Measurements from ENCODE around the gene AQP12A.

AQP12A gene

GRCh38 chr2:240701091-240701735 is 9.5 kb downstream of the AQP12A start:
- DNase-seq (ENCODE audit: low read depth) = no peak
- no peak overlapping the region for H3K4me3 ChIP-seq (ENCODE audit: low read depth, low read length)
- TF ChIP-seq, protein P1, sequence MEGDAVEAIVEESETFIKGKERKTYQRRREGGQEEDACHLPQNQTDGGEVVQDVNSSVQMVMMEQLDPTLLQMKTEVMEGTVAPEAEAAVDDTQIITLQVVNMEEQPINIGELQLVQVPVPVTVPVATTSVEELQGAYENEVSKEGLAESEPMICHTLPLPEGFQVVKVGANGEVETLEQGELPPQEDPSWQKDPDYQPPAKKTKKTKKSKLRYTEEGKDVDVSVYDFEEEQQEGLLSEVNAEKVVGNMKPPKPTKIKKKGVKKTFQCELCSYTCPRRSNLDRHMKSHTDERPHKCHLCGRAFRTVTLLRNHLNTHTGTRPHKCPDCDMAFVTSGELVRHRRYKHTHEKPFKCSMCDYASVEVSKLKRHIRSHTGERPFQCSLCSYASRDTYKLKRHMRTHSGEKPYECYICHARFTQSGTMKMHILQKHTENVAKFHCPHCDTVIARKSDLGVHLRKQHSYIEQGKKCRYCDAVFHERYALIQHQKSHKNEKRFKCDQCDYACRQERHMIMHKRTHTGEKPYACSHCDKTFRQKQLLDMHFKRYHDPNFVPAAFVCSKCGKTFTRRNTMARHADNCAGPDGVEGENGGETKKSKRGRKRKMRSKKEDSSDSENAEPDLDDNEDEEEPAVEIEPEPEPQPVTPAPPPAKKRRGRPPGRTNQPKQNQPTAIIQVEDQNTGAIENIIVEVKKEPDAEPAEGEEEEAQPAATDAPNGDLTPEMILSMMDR (conservative IDR thresholded peaks at IDR 0.05; ENCODE audit: low read depth, low read length) = no peak

DNA sequence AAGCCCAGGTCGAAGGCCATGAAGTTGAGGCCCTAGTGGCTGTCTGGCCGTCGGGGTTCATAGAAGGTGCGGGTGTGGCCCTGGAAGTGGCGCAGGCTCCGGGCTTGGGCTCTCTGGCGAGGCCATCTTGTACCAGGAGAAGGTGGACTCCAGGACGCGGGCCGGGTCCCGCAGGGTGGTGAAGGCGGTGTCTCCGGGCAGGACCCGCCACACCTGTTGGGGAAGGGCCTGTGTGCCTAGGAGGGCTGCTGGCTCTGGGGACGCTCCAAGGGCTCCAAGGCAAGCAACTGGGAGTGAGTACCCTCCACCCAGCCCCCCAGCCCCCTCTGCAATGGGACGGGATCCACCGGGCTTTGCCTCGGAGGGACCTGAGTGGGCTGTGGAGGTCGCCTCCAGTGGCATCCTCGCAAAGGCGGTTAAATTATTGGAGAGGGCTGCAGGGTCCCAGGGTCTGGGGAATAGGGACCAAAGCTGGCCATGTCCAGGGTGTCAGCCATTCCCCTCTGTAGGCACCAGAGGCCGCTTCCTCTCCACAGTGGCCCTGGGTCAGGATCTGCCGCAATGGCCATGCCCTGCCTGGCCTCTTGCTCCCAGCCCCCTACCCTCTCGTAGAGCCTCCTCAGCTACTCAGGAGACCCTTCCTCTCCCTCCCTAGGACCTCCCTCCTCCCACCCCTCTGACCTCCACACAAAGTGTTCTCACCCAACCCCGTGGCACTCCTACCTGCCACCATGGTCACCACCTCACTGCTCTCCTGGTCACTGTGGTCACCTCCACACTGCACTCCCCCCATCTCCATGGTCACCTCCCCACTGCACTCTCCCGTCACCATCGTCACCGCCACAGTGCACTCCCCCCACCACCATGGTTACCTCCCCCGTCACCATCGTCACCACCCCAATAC is 10.3 kb downstream of the AQP12A start:
- TF ChIP-seq, protein P1 (conservative IDR thresholded peaks at IDR 0.05; ENCODE audit: low read depth, low read length) = no peak
- H3K4me3 ChIP-seq (ENCODE audit: low read depth, low read length) = no peak overlapping the region
- no peak for DNase-seq (ENCODE audit: low read depth)

DNA sequence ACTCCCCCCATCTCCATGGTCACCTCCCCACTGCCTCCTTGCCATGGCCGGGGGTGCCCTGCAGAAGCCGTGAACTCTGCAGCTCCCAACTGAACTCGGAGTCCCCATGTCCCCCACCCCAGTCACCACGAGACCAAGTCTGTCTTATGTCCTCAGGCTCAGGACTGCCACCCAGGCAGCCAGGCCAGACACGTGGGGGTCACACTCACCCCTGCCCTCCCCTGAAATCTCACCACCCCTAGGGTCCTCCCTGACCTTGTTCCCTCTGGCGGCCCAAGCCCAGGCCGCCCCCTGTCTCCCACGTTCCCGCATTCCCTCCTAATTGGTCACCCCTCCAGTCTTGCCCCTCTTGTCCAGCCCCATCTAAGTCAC is 11.0 kb downstream of the AQP12A start:
- TF ChIP-seq, protein P1 (conservative IDR thresholded peaks at IDR 0.05; ENCODE audit: low read depth, low read length) = no peak
- DNase-seq (ENCODE audit: low read depth) = no peak
- no peak overlapping the region for H3K4me3 ChIP-seq (ENCODE audit: low read depth, low read length)

DNA sequence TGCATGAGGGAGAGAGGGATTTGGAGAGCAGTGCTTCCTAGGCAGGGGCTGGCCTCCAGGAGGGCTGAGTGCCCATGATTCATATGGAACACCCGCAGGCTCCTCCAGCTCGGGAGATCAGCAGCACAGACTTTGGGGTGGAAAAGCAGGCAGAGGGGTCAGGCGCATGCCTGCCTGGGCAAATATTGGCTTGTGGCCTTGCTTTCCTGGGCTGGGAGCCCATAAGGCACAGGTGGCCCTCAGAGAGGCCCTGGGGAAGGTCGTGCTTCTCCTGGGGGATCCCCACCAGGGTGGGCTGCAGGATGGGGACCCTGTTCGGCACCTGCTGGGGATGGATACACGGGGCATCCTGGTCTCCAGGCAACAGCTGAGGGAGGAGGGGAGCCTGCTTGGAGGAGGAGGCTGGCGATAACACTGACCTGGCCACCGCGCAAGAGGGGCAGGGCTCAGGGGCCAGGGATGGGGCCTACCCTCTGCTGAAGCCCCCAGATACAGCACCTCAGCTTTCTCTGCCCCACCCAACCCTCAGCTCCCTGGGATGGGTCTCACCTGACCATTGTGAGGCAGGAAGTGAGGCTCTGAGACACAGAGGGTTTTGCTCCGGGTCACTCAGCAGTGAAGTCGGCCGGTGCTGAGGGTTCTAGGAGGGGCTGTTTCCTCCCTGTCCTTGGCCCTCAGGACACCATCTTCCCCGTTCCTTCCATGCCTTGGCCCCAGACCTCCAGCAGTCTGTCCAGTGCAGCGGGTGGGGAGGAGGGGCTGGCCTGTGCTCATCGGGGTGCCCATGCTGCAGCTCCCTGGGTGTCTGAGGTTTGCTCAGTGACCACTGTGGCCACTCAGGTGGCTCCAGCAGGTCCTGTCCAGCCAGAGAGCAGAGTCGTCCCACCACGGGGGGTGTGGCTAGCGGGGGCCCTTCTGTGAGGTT is 12.0 kb downstream of the AQP12A start:
- TF ChIP-seq, protein P1 (conservative IDR thresholded peaks at IDR 0.05; ENCODE audit: low read depth, low read length) = no peak
- DNase-seq (ENCODE audit: low read depth) = no peak
- no peak overlapping the region for H3K4me3 ChIP-seq (ENCODE audit: low read depth, low read length)

- no peak overlapping the region for H3K4me3 ChIP-seq (ENCODE audit: low read depth, low read length)
- DNase-seq (ENCODE audit: low read depth) = no peak
- TF ChIP-seq, protein P1 (conservative IDR thresholded peaks at IDR 0.05; ENCODE audit: low read depth, low read length) = no peak
Observed at GRCh38 chr2:240704651-240705050, 13.0 kb downstream of the AQP12A start.

DNA sequence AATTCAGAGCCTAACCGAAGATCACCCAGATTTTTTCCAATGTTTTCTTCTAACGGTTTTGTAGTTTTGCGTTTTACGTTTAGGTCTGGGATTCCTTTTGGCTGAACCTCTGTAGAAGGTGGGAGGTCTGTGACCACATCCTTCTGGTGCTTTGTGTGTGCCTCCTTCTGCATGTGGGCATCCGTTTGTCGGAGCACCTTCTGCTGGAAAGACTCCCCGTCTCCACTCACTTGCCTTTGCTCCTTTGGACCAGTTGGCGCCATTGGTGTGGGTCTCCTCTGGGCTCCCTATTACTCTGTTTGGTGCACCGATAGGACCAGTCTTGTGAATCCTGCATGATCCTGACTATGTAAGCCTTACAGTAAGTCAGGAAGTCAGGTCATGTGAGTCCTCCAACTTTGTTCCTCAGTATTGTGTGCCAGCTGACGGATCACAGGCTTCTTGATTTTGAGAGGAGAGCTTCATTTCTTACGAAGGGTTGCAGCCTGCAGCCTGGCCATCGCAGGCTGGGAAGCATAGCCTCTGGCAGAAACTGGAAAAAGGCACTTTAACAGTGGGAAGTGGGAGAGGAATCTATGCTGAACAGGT is 13.6 kb downstream of the AQP12A start:
- no peak overlapping the region for H3K4me3 ChIP-seq (ENCODE audit: low read depth, low read length)
- TF ChIP-seq, protein P1 (conservative IDR thresholded peaks at IDR 0.05; ENCODE audit: low read depth, low read length) = no peak
- DNase-seq (ENCODE audit: low read depth) = no peak
